NCI-H446 (cell line): ENCODE measurements around the gene CARMIL1.
A peak's percentile ranks its signal among the peaks of the same experiment; 100 is the strongest.

Source experiments
- DNase-seq, 2 experiments: peaks; one replicate each; lab custom pipeline; 2025; lab: John Stamatoyannopoulos, UW

CARMIL1 gene

GRCh38 chr6:25619217-25619616, 340.0 kb downstream of the CARMIL1 start:
- no peak for DNase-seq

GRCh38 chr6:25620391-25620790, 341.2 kb downstream of the CARMIL1 start:
- DNase-seq = no peak

- peak in 1 of 2 experiments; percentile 49 for DNase-seq
Measured at GRCh38 chr6:25623065-25623464, 343.9 kb downstream of the CARMIL1 start.

- DNase-seq = peak; percentile 44 to 77
Measured at GRCh38 chr6:25623879-25624278, 344.7 kb downstream of the CARMIL1 start.

GRCh38 chr6:25627001-25627400, 347.8 kb downstream of the CARMIL1 start:
- DNase-seq = no peak

GRCh38 chr6:25628471-25629197, 349.5 kb downstream of the CARMIL1 start:
- no peak for DNase-seq

GRCh38 chr6:25629198-25629576, 350.0 kb downstream of the CARMIL1 start:
- peak in 1 of 2 experiments; percentile 46 for DNase-seq

- DNase-seq = no peak
Measured at GRCh38 chr6:25630508-25631278, 351.5 kb downstream of the CARMIL1 start.

GRCh38 chr6:25635886-25636317, 356.7 kb downstream of the CARMIL1 start:
- no peak for DNase-seq

GRCh38 chr6:25637211-25637610, 358.0 kb downstream of the CARMIL1 start:
- no peak for DNase-seq

GRCh38 chr6:25637960-25638434, 358.8 kb downstream of the CARMIL1 start:
- DNase-seq = peak; percentile 87 to 94

- no peak for DNase-seq
Measured at GRCh38 chr6:25639653-25640052, 360.5 kb downstream of the CARMIL1 start.

GRCh38 chr6:25640446-25640845, 361.3 kb downstream of the CARMIL1 start:
- no peak for DNase-seq

- DNase-seq = no peak
Measured at GRCh38 chr6:25640891-25641290, 361.7 kb downstream of the CARMIL1 start.

- no peak for DNase-seq
Measured at GRCh38 chr6:25641377-25641776, 362.2 kb downstream of the CARMIL1 start.

GRCh38 chr6:25641940-25642666, 362.9 kb downstream of the CARMIL1 start:
- no peak for DNase-seq

- DNase-seq = no peak
Measured at GRCh38 chr6:25642667-25643328, 363.6 kb downstream of the CARMIL1 start.

GRCh38 chr6:25645916-25646315, 366.7 kb downstream of the CARMIL1 start:
- DNase-seq = no peak

GRCh38 chr6:25649611-25650010, 370.4 kb downstream of the CARMIL1 start:
- no peak for DNase-seq

- peak in 1 of 2 experiments; percentile 65 for DNase-seq
Measured at GRCh38 chr6:25652007-25652515, 372.9 kb downstream of the CARMIL1 start, which contains the start of gene SCGN. Gene SCGN (plus strand): TSS chr6:25652215. CDS start chr6:25652404, 189 bp downstream.

GRCh38 chr6:25655723-25656122, 376.5 kb downstream of the CARMIL1 start:
- DNase-seq = peak; percentile 48 to 57
